Karpas-422 (cell line): ENCODE results near the gene GFM1. TPM values are rescaled to one million over a fixed set of nuclear protein-coding genes. Genes with fewer than 3 reads are reported as not detected.

Experiments
- small RNA-seq: library from RNA; depleted of rRNA; stranded (forward); fragments of <200 nt; gene quantifications from one replicate; pipeline ENCODE3, GENCODE V24; 2014
- total RNA-seq: library from RNA; depleted of rRNA; stranded (reverse); fragments of >200 nt; shearing (Covaris generic); gene quantifications from 2 replicates; pipeline ENCODE4 v1.2.3, GENCODE V29; 2014; ENCODE audit warnings: low replicate concordance; rRNA removed

The GFM1 gene
- total RNA-seq, 1 experiment from 2014 or later = 74.1 TPM

Small RNAs within 50 kb of the gene (small RNA-seq; reads per million reads assigned to genes)
- gene AC025033.1 (not detected), gene AC080013.6 (not detected)

Other genes starting within 250 kb of the GFM1 start
- not detected in 2 replicates for gene MLF1, start 73.3 kb upstream of the GFM1 start, total RNA-seq
- 7.8 and 12.1 TPM in 2 replicates for gene LXN, start 28.1 kb downstream of the GFM1 start, total RNA-seq
- not detected in 2 replicates for gene RARRES1, start 87.9 kb downstream of the GFM1 start, total RNA-seq
- gene MFSD1, start 157.5 kb downstream of the GFM1 start, total RNA-seq = 64.7 and 114 TPM in 2 replicates